IMR-90 (cell line): ENCODE measurements around the gene ANKFN1. TPM values are rescaled to one million over a fixed set of nuclear protein-coding genes. Genes with fewer than 3 reads are reported as not detected.

Experiments used
- ATAC-seq: fragments of 200-7000 bp; cut with Tn5 transposase; 2 replicates; pipeline ENCODE4 v1.9.1; 2020; ENCODE audit warnings: low read depth, mild to moderate bottlenecking, moderate library complexity
- BruUV-seq: library from RNA; stranded (reverse); fragments of 400-500 nt; replicated peaks from 2 replicates; lab custom pipeline; 2021; lab: Mats Ljungman, UMichigan
- CTCF ChIA-PET: fragments of 300-600 bp; formaldehyde crosslinking; extraction: SDS; loops from one replicate; lab custom pipeline; 2021; ENCODE audit warnings: antibody characterized with exemption; lab: Yijun Ruan, JAX
- POLR2A ChIA-PET: fragments of 300-600 bp; sonication (Branson Sonifier 250); formaldehyde crosslinking; loops from one replicate; lab custom pipeline; 2022; ENCODE audit warnings: antibody characterized with exemption; ENCODE audit not compliant: unreplicated experiment; lab: Charles Lee
- DNase-seq: peaks from one replicate; pipeline ENCODE4 v3.0.0; 2013
- H2AFZ ChIP-seq: replicated peaks from 2 replicates; pipeline ENCODE3; 2013; ENCODE audit warnings: low read length, mild to moderate bottlenecking; ENCODE audit not compliant: poor library complexity
- H2AK5ac ChIP-seq: 2 replicates; pipeline ENCODE4 v1.6.1; 2013; ENCODE audit warnings: low read depth, low read length, inconsistent platforms
- H2AK9ac ChIP-seq: replicated peaks from 2 replicates; pipeline ENCODE3; 2013; ENCODE audit warnings: mild to moderate bottlenecking, low read depth, low read length, moderate library complexity; ENCODE audit not compliant: poor library complexity
- H2BK120ac ChIP-seq: 2 replicates; pipeline ENCODE4 v1.6.1; 2013; ENCODE audit warnings: low read depth, low read length, inconsistent platforms
- H2BK15ac ChIP-seq: 3 replicates; pipeline ENCODE4 v1.6.1; 2013; ENCODE audit warnings: low read depth, low read length, inconsistent platforms
- H2BK20ac ChIP-seq: 2 replicates; pipeline ENCODE4 v1.6.1; 2013; ENCODE audit warnings: low read depth, mild to moderate bottlenecking, inconsistent platforms, low read length, moderate library complexity
- H2BK5ac ChIP-seq: 2 replicates; pipeline ENCODE4 v1.6.1; 2013; ENCODE audit warnings: mild to moderate bottlenecking, low read depth, low read length, inconsistent platforms; ENCODE audit not compliant: poor library complexity, severe bottlenecking
- H3K14ac ChIP-seq: replicated peaks from 2 replicates; pipeline ENCODE4 v1.6.1; 2013; ENCODE audit warnings: low read depth, low read length, inconsistent platforms
- H3K18ac ChIP-seq: 2 replicates; pipeline ENCODE4 v1.6.1; 2013; ENCODE audit warnings: low read depth, low read length, control low read depth
- H3K23ac ChIP-seq: 2 replicates; pipeline ENCODE4 v1.6.1; 2013; ENCODE audit warnings: low read depth, low read length, inconsistent platforms
- H3K27ac ChIP-seq: 2 replicates; pipeline ENCODE4 v1.5.1; 2013; ENCODE audit warnings: mild to moderate bottlenecking, control low read depth, low read length; ENCODE audit not compliant: insufficient read depth
- H3K27me3 ChIP-seq: 2 replicates; pipeline ENCODE4 v1.6.1; 2013; ENCODE audit warnings: low read length; ENCODE audit not compliant: control insufficient read depth, insufficient read depth
- H3K36me3 ChIP-seq: 2 replicates; pipeline ENCODE4 v1.6.1; 2013; ENCODE audit warnings: low read length, mixed read lengths; ENCODE audit not compliant: control insufficient read depth, insufficient read depth
- H3K4ac ChIP-seq: 2 replicates; pipeline ENCODE4 v1.6.1; 2013; ENCODE audit warnings: low read depth, low read length, inconsistent platforms
- H3K4me1 ChIP-seq: 2 replicates; pipeline ENCODE4 v1.6.1; 2013; ENCODE audit warnings: low read length, mixed read lengths; ENCODE audit not compliant: control insufficient read depth, insufficient read depth
- H3K4me2 ChIP-seq: 2 replicates; pipeline ENCODE4 v1.6.1; 2013; ENCODE audit warnings: low read depth, mild to moderate bottlenecking, control low read depth, low read length, moderate library complexity
- H3K4me3 ChIP-seq: 2 replicates; pipeline ENCODE4 v1.5.1; 2013; ENCODE audit warnings: low read depth, mild to moderate bottlenecking, control low read depth, low read length, moderate library complexity; ENCODE audit not compliant: insufficient read depth
- H3K56ac ChIP-seq: 2 replicates; pipeline ENCODE4 v1.6.1; 2013; ENCODE audit warnings: low read length, inconsistent platforms; ENCODE audit not compliant: insufficient read depth; ENCODE audit errors: extremely low read depth
- H3K79me1 ChIP-seq, 2 experiments: 2 replicates each; pipeline ENCODE4 v1.6.1; 2013; ENCODE audit warnings: low read length in 2 of 2, inconsistent platforms in 1 of 2, low read depth in 1 of 2
- H3K9ac ChIP-seq: 2 replicates; pipeline ENCODE4 v1.6.1; 2013; ENCODE audit warnings: low read depth, low read length, control low read depth
- H3K9me1 ChIP-seq: 2 replicates; pipeline ENCODE4 v1.6.1; 2013; ENCODE audit warnings: low read length, inconsistent platforms; ENCODE audit not compliant: insufficient read depth
- H3K9me3 ChIP-seq: 2 replicates; pipeline ENCODE4 v1.6.1; 2013; ENCODE audit warnings: low read length; ENCODE audit not compliant: control insufficient read depth, insufficient read depth
- H4K20me1 ChIP-seq: 2 replicates; pipeline ENCODE4 v1.6.1; 2013; ENCODE audit warnings: low read length, inconsistent platforms; ENCODE audit not compliant: insufficient read depth
- H4K5ac ChIP-seq: 2 replicates; pipeline ENCODE4 v1.6.1; 2013; ENCODE audit warnings: mild to moderate bottlenecking, low read depth, low read length, control low read depth
- H4K8ac ChIP-seq, 2 experiments: 2 replicates each; pipeline ENCODE4 v1.6.1; 2013; ENCODE audit warnings: low read depth in 2 of 2, low read length in 2 of 2, control low read depth in 1 of 2, inconsistent platforms in 1 of 2
- H4K91ac ChIP-seq: 2 replicates; pipeline ENCODE4 v1.6.1; 2013; ENCODE audit warnings: low read depth, low read length, inconsistent platforms; ENCODE audit not compliant: insufficient read depth
- CEBPB ChIP-seq: IDR thresholded peaks from 2 replicates; pipeline ENCODE4 v1.6.1; 2012; ENCODE audit warnings: low read depth, low read length, improper control_type of control experiment
- MAFK ChIP-seq: IDR thresholded peaks from 2 replicates; pipeline ENCODE4 v1.6.1; 2012; ENCODE audit warnings: low read depth, low read length, improper control_type of control experiment
- WGBS, 2 experiments: methylation state at CpG; one replicate each; pipeline versions ENCODE4 v1.1.5 to v1.1.7; 2013; ENCODE audit warnings: missing lambda C conversion rate in 2 of 2; ENCODE audit not compliant: insufficient read length in 1 of 2; ENCODE audit errors: extremely low coverage in 2 of 2; 5-methylcytosine and 5-hydroxymethylcytosine counted together
- dilution Hi-C: fragments of 300-500 bp; cut with HindIII; formaldehyde crosslinking; loops from one replicate; pipeline ENCODE4 v1.14.3; 2018; ENCODE audit warnings: low sequenced_read_pairs; ENCODE audit not compliant: unreplicated experiment
- in situ Hi-C: fragments of 300-500 bp; cut with MboI; formaldehyde crosslinking; loops from 3 replicates; pipeline ENCODE4 v1.14.3; 2019; ENCODE audit warnings: low sequenced_read_pairs, inconsistent platforms, mixed read lengths
- intact Hi-C: fragments of 100-400 bp; cut with micrococcal nuclease; formaldehyde crosslinking; loops from 2 replicates; pipeline ENCODE4 v1.10.0; 2022
- polyA plus RNA-seq, 3 experiments: library from polyadenylated mRNA; depleted of rRNA; stranded (reverse); fragments of >200 nt; gene quantifications; 2 replicates each; pipeline ENCODE4 v1.2.3, GENCODE V29; 2012; ENCODE audit warnings: low replicate concordance in 1 of 3
- total RNA-seq: library from RNA; depleted of rRNA; stranded (reverse); fragments of >200 nt; gene quantifications from 2 replicates; pipeline ENCODE4 v1.2.3, GENCODE V29; 2012

The ANKFN1 gene
- total and polyA plus RNA-seq, 2 of the 4 experiments (the other 2 are of a cell fraction), result not detected

DNA sequence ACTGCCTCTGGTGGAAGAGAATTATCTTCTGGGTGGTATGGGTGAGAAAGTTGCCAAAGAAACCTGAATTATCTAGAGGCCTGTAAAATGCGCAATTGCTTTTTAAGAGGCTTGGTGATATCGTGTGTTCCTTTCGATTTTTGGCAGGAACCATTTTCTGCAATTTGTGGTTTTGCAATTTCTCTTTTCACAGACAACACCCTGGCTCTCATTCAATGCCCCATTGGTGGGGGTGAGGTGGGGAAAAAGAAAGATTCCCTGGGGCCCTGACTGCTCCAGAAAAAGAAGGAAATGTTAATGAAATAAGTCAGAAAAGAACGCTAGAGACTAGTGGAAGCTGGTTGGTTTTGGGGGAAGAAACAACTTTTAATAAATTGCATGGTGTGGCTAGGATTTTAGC lies 77.4 kb downstream of the ANKFN1 start:
- Histone ChIP-seq H3K27me3 (no peaks in the 10 kb centered on the region), H3K4me2 (no peak overlapping the region), H3K56ac (no peak overlapping the region), H3K18ac (no peak overlapping the region), H4K20me1 (no peaks in the 10 kb centered on the region), H4K5ac (no peak overlapping the region), H4K8ac (no peak overlapping the region), H3K9me3 (no peaks in the 10 kb centered on the region), H3K27ac (no peak overlapping the region), H3K9ac (no peak overlapping the region), H3K79me1 (no peaks in the 10 kb centered on the region), H2BK15ac (no peak overlapping the region), H3K14ac (no peak overlapping the region), H3K4me1 (no peaks in the 10 kb centered on the region), H3K23ac (no peak overlapping the region), H3K4me3 (no peak overlapping the region), H4K91ac (no peak overlapping the region), H2BK5ac (no peak overlapping the region), H3K4ac (no peak overlapping the region), H2AK5ac (no peak overlapping the region), H2AFZ (no peak overlapping the region), H2BK20ac (no peak overlapping the region), H3K36me3 (no peaks in the 10 kb centered on the region), H3K9me1 (no peaks in the 10 kb centered on the region), H2AK9ac (no peak overlapping the region), H2BK120ac (no peak overlapping the region)
- ChIA-PET POLR2A (no interaction called here), CTCF (no interaction called here)
- 80% methylated on average over 1 of the region's 4 CpGs; no CpG with 5 or more reads in 1 of the 2 experiments for WGBS, 2 experiments
- TF ChIP-seq MAFK, result no peak
- TF ChIP-seq CEBPB, result no peak
- dilution Hi-C loops (no loop called here), in situ Hi-C loops (no loop called here), intact Hi-C loops (no loop called here)
- DNase-seq, result no peak
- BruUV-seq, result no TSS peak
- no peak for ATAC-seq
